Measurements from ENCODE around the gene NFATC3. TPM values are rescaled to one million over a fixed set of nuclear protein-coding genes. Genes with fewer than 3 reads are reported as not detected.

Gene NFATC3
- total and polyA plus RNA-seq, 2 of the 8 experiments (the other 6 are each of a cell fraction or from before 2014, with no cell fraction given), result 17.6 to 34.5 TPM

DNA sequence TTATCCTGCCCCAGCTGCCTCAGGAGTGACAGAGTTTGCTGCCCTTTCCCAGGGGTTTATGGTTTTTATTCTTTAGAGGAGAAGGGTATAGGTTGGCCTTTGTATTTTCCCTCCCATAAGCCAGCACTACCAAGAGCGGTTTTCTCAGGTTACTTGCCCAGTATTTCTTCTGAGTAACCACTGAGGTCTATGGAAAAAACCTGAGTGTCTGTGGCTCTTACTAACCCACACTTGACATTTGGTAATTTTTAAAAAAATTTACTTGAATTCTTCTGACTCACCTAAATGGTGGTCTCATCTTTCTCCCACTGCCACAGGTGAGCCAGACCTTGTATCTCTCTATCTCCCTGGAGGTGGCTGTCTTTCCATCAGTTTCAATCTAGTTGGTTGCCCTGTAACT, 185.2 kb downstream of the NFATC3 start (continued):
- TF ChIP-seq ZNF274 (IDR thresholded peaks at IDR 0.05; ENCODE audit: borderline replicate concordance, extremely low read depth, low read length) (no peak), HDAC6 (IDR thresholded peaks at IDR 0.05; ENCODE audit: low read depth, low read length) (no peak), YY1 (IDR thresholded peaks at IDR 0.05; ENCODE audit: low read depth, low read length) (no peak), TBP (IDR thresholded peaks at IDR 0.05; ENCODE audit: low read depth, low read length) (no peak), CHD2 (IDR thresholded peaks at IDR 0.05; ENCODE audit: low read length) (no peak), BACH1 (IDR thresholded peaks at IDR 0.05; ENCODE audit: low read length) (no peak), MAX (IDR thresholded peaks at IDR 0.05) (no peak)

All from H1 (cell line).